Measurements from ENCODE around the gene DTYMK.

DNA sequence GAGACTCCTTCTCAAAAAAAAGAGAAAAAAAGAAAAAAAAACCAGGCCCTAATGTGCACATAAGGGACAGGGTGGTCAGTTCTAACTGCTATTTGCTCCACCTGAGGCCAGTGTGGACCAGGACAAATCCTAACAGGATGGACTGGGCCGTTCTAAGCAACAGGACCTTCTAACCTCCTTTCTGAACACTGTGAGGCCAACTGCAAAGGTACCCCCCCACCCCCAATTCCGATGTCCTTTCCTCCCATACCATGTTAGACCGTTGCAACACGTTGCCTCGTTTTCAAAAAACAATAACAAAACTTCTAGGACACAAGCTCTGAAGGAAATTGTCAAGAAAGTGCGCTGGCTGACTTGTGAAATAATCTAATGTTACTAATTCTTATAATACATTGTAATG lies 50.9 kb downstream of the DTYMK start:
- TF ChIP-seq TCF3 (IDR thresholded peaks at IDR 0.05; ENCODE audit: borderline replicate concordance, insufficient read depth, low read depth, low read length): no peak
- TF ChIP-seq MEF2A (IDR thresholded peaks at IDR 0.05; ENCODE audit: insufficient read depth, low read depth, low read length): no peak
- TF ChIP-seq, protein P1, sequence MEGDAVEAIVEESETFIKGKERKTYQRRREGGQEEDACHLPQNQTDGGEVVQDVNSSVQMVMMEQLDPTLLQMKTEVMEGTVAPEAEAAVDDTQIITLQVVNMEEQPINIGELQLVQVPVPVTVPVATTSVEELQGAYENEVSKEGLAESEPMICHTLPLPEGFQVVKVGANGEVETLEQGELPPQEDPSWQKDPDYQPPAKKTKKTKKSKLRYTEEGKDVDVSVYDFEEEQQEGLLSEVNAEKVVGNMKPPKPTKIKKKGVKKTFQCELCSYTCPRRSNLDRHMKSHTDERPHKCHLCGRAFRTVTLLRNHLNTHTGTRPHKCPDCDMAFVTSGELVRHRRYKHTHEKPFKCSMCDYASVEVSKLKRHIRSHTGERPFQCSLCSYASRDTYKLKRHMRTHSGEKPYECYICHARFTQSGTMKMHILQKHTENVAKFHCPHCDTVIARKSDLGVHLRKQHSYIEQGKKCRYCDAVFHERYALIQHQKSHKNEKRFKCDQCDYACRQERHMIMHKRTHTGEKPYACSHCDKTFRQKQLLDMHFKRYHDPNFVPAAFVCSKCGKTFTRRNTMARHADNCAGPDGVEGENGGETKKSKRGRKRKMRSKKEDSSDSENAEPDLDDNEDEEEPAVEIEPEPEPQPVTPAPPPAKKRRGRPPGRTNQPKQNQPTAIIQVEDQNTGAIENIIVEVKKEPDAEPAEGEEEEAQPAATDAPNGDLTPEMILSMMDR (IDR thresholded peaks at IDR 0.05 in 2 of 3, conservative IDR thresholded peaks at IDR 0.05 in 1 of 3; ENCODE audit: control insufficient read depth in 2 of 3, extremely low read depth in 1 of 3, insufficient read depth in 1 of 3, low read depth in 3 of 3, low read length in 3 of 3): no peak
- TF ChIP-seq ZNF24 (IDR thresholded peaks at IDR 0.05): no peak
- no peak for TF ChIP-seq MYC (IDR thresholded peaks at IDR 0.05; ENCODE audit: insufficient read depth, insufficient read length, insufficient replicate concordance, low read length, severe bottlenecking)
- TF ChIP-seq CREB1 (IDR thresholded peaks at IDR 0.05; ENCODE audit: low read depth): no peak
- TF ChIP-seq EZH2 (IDR thresholded peaks at IDR 0.05; ENCODE audit: borderline replicate concordance, control insufficient read depth, low read depth, low read length): no peak

Measured in GM12878 (cell line).